K562 (cell line): ENCODE results near the gene ALG1L2. TPM values are rescaled to one million over a fixed set of nuclear protein-coding genes. Genes with fewer than 3 reads are reported as not detected.
"Not testable (repeated sequence)": the region's sequence is repeated elsewhere in the genome, so short reads cannot be mapped to it uniquely, and the experiment has no call there.

Source experiments
- ATAC-seq: fragments of 200-7000 bp; cut with Tn5 transposase; 3 replicates; pipeline ENCODE4 v1.9.1; 2020; ENCODE audit warnings: moderate library complexity
- BruUV-seq: library from RNA; stranded (reverse); fragments of 400-500 nt; replicated peaks from 2 replicates; lab custom pipeline; 2021; lab: Mats Ljungman, UMichigan
- CTCF ChIA-PET: fragments of 300-600 bp; formaldehyde crosslinking; extraction: SDS; loops from one replicate; lab custom pipeline; 2021; ENCODE audit warnings: low intra/inter-chr PET ratio; lab: Yijun Ruan, JAX
- POLR2A ChIA-PET: fragments of 300-600, 350-650 bp; sonication (Branson Sonifier 250); formaldehyde crosslinking; extraction: SDS; loops from one replicate; lab custom pipeline; 2021; ENCODE audit warnings: antibody characterized with exemption, inconsistent platforms; lab: Yijun Ruan, JAX
- DNase-seq, 4 experiments: peaks; one replicate each; pipeline versions ENCODE4 v3.0.0 to v3.0.0-alpha.2; 2011 to 2018; ENCODE audit warnings: low spot score in 3 of 4, mixed read lengths in 3 of 4; ENCODE audit errors: extremely low read depth in 1 of 4
- FAIRE-seq: peaks from 2 replicates; lab custom pipeline; 2011; peaks lifted over from hg19 to GRCh38; lab: Jason Lieb, UNC
- H2AFZ ChIP-seq: 2 replicates; pipeline ENCODE4 v1.6.0; 2011; ENCODE audit warnings: low read depth, low read length, control low read depth, inconsistent platforms
- H3K27ac ChIP-seq: fragments of 200-600 bp; 3 replicates; pipeline ENCODE4 v1.8.0; 2011; ENCODE audit warnings: low read depth, mild to moderate bottlenecking, control low read depth, inconsistent platforms, low read length, moderate library complexity, mixed read lengths; ENCODE audit errors: extremely low read depth
- H3K27me3 ChIP-seq, 2 experiments: fragments of 300-600 bp in 1 of 2; 2 replicates in 1 of 2; 3 replicates in 1 of 2; pipeline versions ENCODE4 v1.6.0 to v1.8.0; 2011; ENCODE audit warnings: inconsistent platforms in 2 of 2, low read length in 2 of 2, mild to moderate bottlenecking in 1 of 2, mixed read lengths in 1 of 2, moderate library complexity in 1 of 2; ENCODE audit not compliant: control insufficient read depth in 2 of 2, insufficient read depth in 2 of 2
- H3K36me3 ChIP-seq: fragments of 300-600 bp; 3 replicates; pipeline ENCODE4 v1.8.0; 2011; ENCODE audit warnings: mild to moderate bottlenecking, low read length, inconsistent platforms; ENCODE audit not compliant: control insufficient read depth, insufficient read depth
- H3K4me1 ChIP-seq, 2 experiments: fragments of 200-600 bp in 1 of 2; replicated peaks in 1 of 2; 2 replicates in 1 of 2; 3 replicates in 1 of 2; pipeline versions ENCODE4 v1.5.1 to v1.8.0; 2011; ENCODE audit warnings: inconsistent platforms in 2 of 2, low read length in 2 of 2, mild to moderate bottlenecking in 1 of 2, mixed read lengths in 1 of 2, moderate library complexity in 1 of 2; ENCODE audit not compliant: control insufficient read depth in 2 of 2, insufficient read depth in 2 of 2
- H3K4me2 ChIP-seq: 2 replicates; pipeline ENCODE4 v1.6.1; 2011; ENCODE audit warnings: low read length, control low read depth, inconsistent platforms, mixed read lengths; ENCODE audit not compliant: insufficient read depth
- H3K4me3 ChIP-seq: fragments of 200-600 bp; sonication (generic), shearing (Covaris generic); 2 replicates; pipeline ENCODE4 v1.5.1; 2016; ENCODE audit warnings: control low read depth, inconsistent platforms
- H3K79me2 ChIP-seq: fragments of 200-600 bp; 3 replicates; pipeline ENCODE4 v1.8.0; 2011; ENCODE audit warnings: low read length, inconsistent platforms; ENCODE audit not compliant: control insufficient read depth, insufficient read depth
- H3K9ac ChIP-seq, 2 experiments: 2 replicates each; pipeline versions ENCODE4 v1.6.0 to v1.6.1; 2011; ENCODE audit warnings: low read depth in 2 of 2, low read length in 2 of 2, control low read depth in 1 of 2, inconsistent platforms in 1 of 2, mild to moderate bottlenecking in 1 of 2, mixed read lengths in 1 of 2; ENCODE audit not compliant: insufficient read depth in 1 of 2
- H3K9me1 ChIP-seq: one replicate; pipeline ENCODE4 v1.6.0; 2011; ENCODE audit warnings: inconsistent platforms, mild to moderate bottlenecking, low read length, moderate library complexity; ENCODE audit not compliant: control insufficient read depth, insufficient read depth
- H3K9me3 ChIP-seq: replicated peaks from 2 replicates; pipeline ENCODE4 v1.5.1; 2011; ENCODE audit warnings: low read depth, low read length, inconsistent platforms; ENCODE audit not compliant: control insufficient read depth, insufficient read depth
- H4K20me1 ChIP-seq: replicated peaks from 2 replicates; pipeline ENCODE4 v1.6.1; 2011; ENCODE audit warnings: low read length, inconsistent platforms, mixed read lengths; ENCODE audit not compliant: control insufficient read depth, insufficient read depth
- AFF4 ChIP-seq: sonication (generic); formaldehyde crosslinking; IDR thresholded peaks from 2 replicates; pipeline ENCODE4 v1.8.0; 2023; ENCODE audit warnings: mild to moderate bottlenecking, missing genetic modification reagents
- CBX5 ChIP-seq: IDR thresholded peaks from 2 replicates; pipeline ENCODE4 v1.6.1; 2014; ENCODE audit warnings: low read depth, borderline replicate concordance
- CEBPG ChIP-seq, 3 experiments: fragments of 200-800 bp in 1 of 3; sonication (Bioruptor generic) in 1 of 3; sonication (generic) in 1 of 3; formaldehyde crosslinking in 1 of 3; IDR thresholded peaks in 2 of 3; conservative IDR thresholded peaks in 1 of 3; 2 replicates each; pipeline versions ENCODE4 v1.6.1 to v1.8.0; 2016 to 2022; ENCODE audit warnings: missing compliant biosample characterization in 2 of 3, missing genetic modification characterization in 2 of 3, mild to moderate bottlenecking in 1 of 3, missing genetic modification reagents in 1 of 3
- HDAC6 ChIP-seq: IDR thresholded peaks from 2 replicates; pipeline ENCODE4 v1.6.1; 2012; ENCODE audit warnings: low read depth, mild to moderate bottlenecking, control low read depth, inconsistent platforms, low read length, moderate library complexity
- L3MBTL2 ChIP-seq: fragments of 450-650 bp; IDR thresholded peaks from 2 replicates; pipeline ENCODE4 v1.6.1; 2016; ENCODE audit warnings: mild to moderate bottlenecking, moderate library complexity
- OTX1 ChIP-seq: fragments of 450-650 bp; formaldehyde crosslinking; IDR thresholded peaks from 2 replicates; pipeline ENCODE4 v1.4.0; 2022; ENCODE audit warnings: mild to moderate bottlenecking
- PHTF2 ChIP-seq: fragments of 250-450 bp; sonication (Bioruptor Pico); IDR thresholded peaks from 2 replicates; pipeline ENCODE4 v1.5.0; 2021; ENCODE audit warnings: mild to moderate bottlenecking
- RBM17 ChIP-seq: fragments of 200-400 bp; formaldehyde crosslinking; IDR thresholded peaks from 2 replicates; pipeline ENCODE4 v1.6.1; 2017; ENCODE audit warnings: low read depth, mild to moderate bottlenecking, low read length, borderline replicate concordance
- RBM22 ChIP-seq: fragments of 200-400 bp; formaldehyde crosslinking; IDR thresholded peaks from 2 replicates; pipeline ENCODE4 v1.6.1; 2018; ENCODE audit warnings: low read length, low read depth; ENCODE audit not compliant: poor library complexity, severe bottlenecking
- XRCC5 ChIP-seq: fragments of 200-400 bp; formaldehyde crosslinking; IDR thresholded peaks from 2 replicates; pipeline ENCODE4 v1.6.1; 2017; ENCODE audit warnings: low read depth, mild to moderate bottlenecking, low read length
- ZNF444 ChIP-seq: fragments of 250-450 bp; sonication (Bioruptor Pico); IDR thresholded peaks from 2 replicates; pipeline ENCODE4 v1.4.0; 2020; ENCODE audit warnings: mild to moderate bottlenecking, moderate library complexity
- WGBS: fragments of 100-300 bp; shearing (Covaris generic); methylation state at CpG from one replicate; pipeline ENCODE4 v1.1.6; 2016; ENCODE audit warnings: low coverage, mixed read lengths; ENCODE audit not compliant: insufficient coverage; ENCODE audit errors: missing lambda C conversion rate; 5-methylcytosine and 5-hydroxymethylcytosine counted together
- in situ Hi-C: fragments of 300-500 bp; cut with MboI; formaldehyde crosslinking; loops from 4 replicates; pipeline ENCODE4 v1.15.0; 2018; ENCODE audit warnings: inconsistent platforms, mixed read lengths
- intact Hi-C: fragments of 100-400 bp; cut with micrococcal nuclease; formaldehyde crosslinking; loops from 2 replicates; pipeline ENCODE4 v1.14.2; 2022
- polyA plus RNA-seq, 8 experiments: library from polyadenylated mRNA; depleted of rRNA in 4 of 8; stranded (reverse) in 5 of 8; unstranded in 3 of 8; fragments of >200 nt; fragmentation: Nextera tagmentation in 2 of 8; fragmentation: Illumina TruSeq in 1 of 8; extraction: Ambion mirVana in 2 of 8; extraction: Trizol in 1 of 8; gene quantifications; 2 replicates each; pipeline versions ENCODE4 v1.2.1 to v1.2.3, GENCODE V29; 2011 to 2014; ENCODE audit warnings: inconsistent platforms in 1 of 8, missing spikeins in 1 of 8
- total RNA-seq, 7 experiments: library from RNA; depleted of rRNA in 6 of 7; stranded (reverse); fragments of >200 nt in 6 of 7; fragmentation: Illumina TruSeq in 2 of 7; extraction: Trizol in 2 of 7; gene quantifications; 2 replicates each; pipeline versions ENCODE4 v1.2.1 to v1.2.3, GENCODE V29; 2011 to 2021; ENCODE audit warnings: low replicate concordance in 1 of 7

ALG1L2 gene
- total and polyA plus RNA-seq, 9 of the 15 experiments (the other 6 are each of a cell fraction or from before 2014, with no cell fraction given), result 0.10 to 1.1 (median 0.33) TPM; not detected in 2

GRCh38 chr3:130083363-130084090 is 1.9 kb downstream of the ALG1L2 start:
- ATAC-seq; H3K79me2 ChIP-seq; H3K4me3 ChIP-seq; H3K9me1 ChIP-seq; BruUV-seq; H3K36me3 ChIP-seq; H2AFZ ChIP-seq; CTCF ChIA-PET; H3K4me2 ChIP-seq; in situ Hi-C loops; POLR2A ChIA-PET; H3K27me3 ChIP-seq; H3K4me1 ChIP-seq; DNase-seq; H3K9me3 ChIP-seq; FAIRE-seq; H3K9ac ChIP-seq; intact Hi-C loops; H3K27ac ChIP-seq; H4K20me1 ChIP-seq; TF ChIP-seq CEBPG (CRISPR knock-in tag; IDR thresholded peaks at IDR 0.05): not testable (repeated sequence)
- 14% methylated on average over 6 of the region's 7 CpGs for WGBS
- TF ChIP-seq CEBPG (tag; conservative IDR thresholded peaks at IDR 0.05 in 1 of 2, IDR thresholded peaks at IDR 0.05 in 1 of 2), result 0 out of 4 replicates have a peak, but pooled peaks of 1 of the 2 experiments have one; percentile 13

- Histone ChIP-seq H3K79me2 (no peaks in the 10 kb centered on the region), H4K20me1 (no peaks in the 10 kb centered on the region), H3K27ac (no peak overlapping the region), H3K4me1 (no peaks in the 10 kb centered on the region; a peak in 2 of 5 replicates), H3K9ac (no peak overlapping the region), H2AFZ (no peak overlapping the region), H3K27me3 (peaks cover 0 to 10% of the 10 kb centered on the region in 2 experiments; a peak in 1 of 5 replicates), H3K9me1 (no peaks in the 10 kb centered on the region), H3K36me3 (no peaks in the 10 kb centered on the region), H3K4me3 (no peak overlapping the region), H3K9me3 (no peaks in the 10 kb centered on the region), H3K4me2 (no peak overlapping the region)
- in situ Hi-C loops, result no loop called here
- FAIRE-seq, result no peak
- intact Hi-C loops, result no loop called here
- WGBS, result 0% methylated on average over 5 of the region's 5 CpGs
- no TSS peak for BruUV-seq
- ChIA-PET CTCF (no interaction called here), POLR2A (no interaction called here)
- peak; percentile 73 for ATAC-seq
- DNase-seq, result peak; percentile 13 to 54 (median 28)
- TF ChIP-seq ZNF444 (CRISPR knock-in tag) (no peak), XRCC5 (no peak), L3MBTL2 (no peak), PHTF2 (no peak), RBM22 (no peak), OTX1 (CRISPR knock-in tag) (no peak), HDAC6 (no peak), AFF4 (CRISPR knock-in tag) (no peak), CBX5 (no peak), RBM17 (no peak)
Measured at GRCh38 chr3:130084436-130084980, 2.9 kb downstream of the ALG1L2 start.
